GM21528 (cell line): ENCODE measurements around the gene PPARG.
"Not testable (repeated sequence)": the region's sequence is repeated elsewhere in the genome, so short reads cannot be mapped to it uniquely, and the experiment has no call there.

Experiments used
- ATAC-seq: cut with Tn5 transposase; IDR thresholded peaks from one replicate; pipeline ENCODE4 v1.9.1; 2021; ENCODE audit warnings: mild to moderate bottlenecking, moderate library complexity; ENCODE audit not compliant: unreplicated experiment, low FRiP score

PPARG gene

DNA sequence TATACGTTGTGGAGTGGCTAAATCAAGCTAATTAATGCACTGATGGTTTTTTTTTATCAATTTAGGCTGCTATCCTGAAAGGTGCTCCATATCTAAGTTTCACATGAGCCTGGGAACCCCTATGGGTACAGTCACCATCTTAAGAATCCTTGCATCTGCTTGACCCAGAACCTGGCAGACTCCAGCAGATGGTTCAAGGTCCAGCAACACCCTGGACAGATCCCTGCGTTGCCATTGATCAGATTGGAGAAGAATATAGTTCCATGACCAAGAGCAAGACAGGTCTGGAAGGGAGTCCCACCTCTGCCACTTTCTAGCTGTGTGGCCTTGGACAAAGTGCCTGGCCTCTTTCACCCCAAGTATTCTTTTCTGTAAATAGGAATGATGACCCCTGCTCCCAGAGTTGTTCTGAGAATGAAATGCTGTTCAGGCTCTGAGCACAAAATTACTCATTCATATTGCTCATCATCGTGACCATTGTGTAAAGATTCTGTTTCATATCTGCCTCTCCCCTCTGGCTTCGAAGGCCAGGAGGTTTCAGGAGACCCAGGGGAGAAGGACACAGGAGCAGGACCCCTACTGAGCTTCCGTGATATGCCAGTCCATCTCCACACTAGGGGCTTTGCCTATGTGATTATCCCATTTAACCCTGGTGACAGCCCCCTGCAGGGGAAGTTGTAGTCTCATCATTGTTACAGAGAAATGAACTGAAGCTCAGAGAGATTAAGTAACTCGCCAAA lies 165.4 kb downstream of the PPARG start:
- ATAC-seq: no peak

DNA sequence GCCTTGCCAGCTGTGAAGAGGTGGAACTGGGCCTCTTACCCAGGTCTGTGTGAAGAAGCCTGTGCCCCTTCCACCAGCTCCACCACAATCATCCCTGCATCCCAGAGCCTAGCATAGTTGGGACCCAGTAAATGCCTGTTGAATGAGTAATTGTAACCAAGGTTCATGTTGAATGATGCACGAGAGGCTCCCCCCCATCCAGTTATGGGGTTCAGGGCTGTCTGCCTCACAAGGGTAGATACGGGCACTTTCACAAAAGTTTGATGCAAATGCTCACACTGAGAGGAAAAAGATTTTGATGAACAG lies 165.9 kb downstream of the PPARG start:
- no peak for ATAC-seq

DNA sequence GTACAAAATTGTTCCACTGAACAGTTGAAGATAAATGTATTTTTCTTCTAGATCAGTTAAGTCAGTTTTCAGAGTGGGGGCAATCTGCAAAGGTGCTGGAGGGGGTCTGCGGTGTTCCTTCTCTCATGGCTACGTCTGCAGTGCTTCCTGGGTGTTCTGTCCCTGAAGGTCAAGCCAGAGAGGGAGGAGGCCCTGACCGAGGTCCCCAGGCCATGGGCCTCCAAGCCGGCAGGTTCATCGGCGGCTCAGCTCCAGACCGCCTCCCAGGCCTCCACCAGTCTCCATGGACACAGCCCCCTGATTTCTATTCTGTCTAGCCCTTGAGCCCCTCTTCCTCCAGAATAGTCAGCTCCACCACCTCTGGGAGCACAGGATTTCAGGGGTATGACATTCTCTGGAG lies 166.9 kb downstream of the PPARG start:
- ATAC-seq: no peak

- ATAC-seq: no peak
These were observed 167.6 kb downstream of the PPARG start for GRCh38 chr3:12456441-12456840.

- not testable (repeated sequence) for ATAC-seq
These were observed 168.5 kb downstream of the PPARG start for GRCh38 chr3:12457380-12457779.

DNA sequence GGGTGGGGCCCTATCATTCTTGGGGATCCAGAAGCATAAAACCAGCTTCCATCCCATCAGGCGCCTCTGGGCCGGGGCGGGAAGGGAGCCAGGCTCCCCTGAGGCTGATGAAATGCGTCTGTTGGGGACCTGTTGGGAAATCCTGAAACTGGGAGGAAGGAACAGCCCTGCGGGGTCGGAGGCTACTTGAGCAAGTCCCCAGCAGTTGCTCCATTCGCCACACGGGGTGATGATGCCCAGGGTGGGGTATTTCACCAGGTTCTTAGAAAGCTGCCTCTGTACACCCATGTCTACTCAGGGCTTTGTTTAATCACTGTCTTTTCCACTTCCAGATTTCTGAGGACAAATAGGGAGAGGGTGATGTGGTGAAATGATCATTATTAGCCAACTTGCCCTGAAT lies 170.0 kb downstream of the PPARG start:
- no peak for ATAC-seq

DNA sequence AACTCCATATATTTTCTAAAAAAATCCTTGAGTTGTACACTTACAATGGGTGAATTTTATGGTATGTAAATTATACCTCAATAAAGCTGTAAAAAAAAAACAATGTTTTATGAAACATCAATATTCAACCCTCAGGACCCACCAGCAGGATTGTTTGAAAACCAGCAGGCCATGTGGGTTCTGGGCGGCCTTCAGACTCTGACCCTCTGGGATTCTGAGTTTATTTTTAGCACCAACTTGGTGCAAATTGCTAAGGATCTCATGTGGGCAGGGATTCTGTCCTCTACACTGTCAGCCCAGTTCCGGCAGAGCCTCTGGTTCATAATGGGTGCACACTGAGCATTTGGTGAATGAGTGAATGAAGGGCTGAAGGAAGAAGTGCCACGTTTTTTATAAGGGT lies 171.3 kb downstream of the PPARG start:
- ATAC-seq: no peak

DNA sequence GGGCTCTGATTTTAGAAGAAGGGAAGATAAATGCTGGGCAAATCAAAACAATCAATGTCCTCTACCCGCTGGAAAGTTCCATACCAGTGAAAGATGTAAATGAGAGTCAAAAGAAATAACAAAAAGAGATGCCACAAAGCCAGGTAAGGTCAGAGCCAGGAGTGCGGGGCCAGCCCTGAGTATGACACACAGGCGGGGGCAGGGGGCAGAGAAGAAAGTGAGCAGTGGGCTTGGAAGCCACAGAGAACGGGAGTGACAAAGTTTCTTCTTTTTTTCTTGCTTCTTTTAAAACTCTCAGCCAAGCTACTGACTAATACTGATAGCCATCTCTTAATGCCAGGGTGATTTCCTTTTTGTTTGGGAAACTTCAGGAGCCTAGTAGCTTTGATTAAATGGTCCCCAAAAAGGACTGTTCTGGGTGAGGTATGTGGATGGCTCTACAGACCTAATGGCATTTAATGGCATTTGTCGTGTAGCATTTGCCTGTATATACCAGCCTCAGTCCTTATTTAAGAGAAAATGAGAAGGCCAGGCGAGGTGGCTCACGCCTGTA lies 172.3 kb downstream of the PPARG start:
- ATAC-seq: no peak

DNA sequence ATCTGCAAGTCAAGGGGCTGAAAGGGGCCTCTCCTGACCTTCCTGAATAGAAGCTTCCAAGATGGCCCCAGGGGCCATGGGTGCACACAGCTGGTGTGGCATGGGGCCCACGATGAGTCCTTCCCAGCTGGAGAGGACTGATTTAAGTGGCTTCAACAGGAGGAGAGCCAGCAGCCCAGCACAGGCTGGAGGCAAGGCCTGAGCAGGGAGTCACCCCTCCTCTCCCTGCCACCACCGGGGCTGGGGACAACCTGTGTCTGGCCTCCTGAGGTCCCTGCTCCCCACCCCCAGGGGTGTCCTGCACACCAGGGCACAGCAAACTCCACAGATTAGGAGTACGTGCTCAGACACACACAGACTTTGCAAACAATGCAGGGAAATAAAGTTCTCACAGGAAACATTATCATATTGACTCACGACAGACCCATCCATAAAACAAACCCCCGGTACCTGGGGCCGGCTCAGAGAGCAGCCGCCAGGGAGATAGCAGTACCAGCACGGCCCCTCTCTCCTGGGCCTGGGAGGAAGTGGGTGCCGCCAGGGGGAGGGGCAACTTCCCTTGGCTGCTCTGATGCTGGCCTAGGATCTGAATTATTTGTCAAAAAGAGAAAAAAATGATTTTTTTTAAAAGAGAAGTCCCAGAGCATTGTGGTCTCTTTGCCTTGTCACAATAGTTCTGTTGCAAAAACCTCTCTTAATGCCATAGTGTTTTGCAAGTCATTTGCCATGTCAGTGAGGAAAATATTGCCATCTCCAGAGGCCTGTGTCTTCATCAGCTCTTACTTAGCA lies 173.5 kb downstream of the PPARG start:
- ATAC-seq: no peak

DNA sequence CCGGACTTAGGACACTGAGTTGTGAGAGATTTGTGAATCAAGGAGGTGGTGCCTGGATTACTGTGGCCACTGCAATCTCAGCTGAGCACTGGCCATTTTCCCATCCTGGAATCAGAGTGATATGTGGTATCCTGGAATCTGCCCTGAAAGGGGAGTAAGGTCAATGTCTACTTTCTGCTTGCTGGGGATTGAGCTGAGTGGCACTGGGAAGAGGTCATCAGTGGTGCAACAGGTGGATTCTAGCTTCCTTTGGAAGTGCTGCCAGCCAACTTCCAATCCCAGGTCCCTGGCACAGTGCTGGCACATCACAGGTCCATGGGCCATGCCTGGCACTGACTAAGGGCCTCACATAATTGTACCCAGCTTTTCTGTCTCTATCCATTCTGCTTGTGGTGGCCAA lies 174.8 kb downstream of the PPARG start:
- ATAC-seq: no peak

DNA sequence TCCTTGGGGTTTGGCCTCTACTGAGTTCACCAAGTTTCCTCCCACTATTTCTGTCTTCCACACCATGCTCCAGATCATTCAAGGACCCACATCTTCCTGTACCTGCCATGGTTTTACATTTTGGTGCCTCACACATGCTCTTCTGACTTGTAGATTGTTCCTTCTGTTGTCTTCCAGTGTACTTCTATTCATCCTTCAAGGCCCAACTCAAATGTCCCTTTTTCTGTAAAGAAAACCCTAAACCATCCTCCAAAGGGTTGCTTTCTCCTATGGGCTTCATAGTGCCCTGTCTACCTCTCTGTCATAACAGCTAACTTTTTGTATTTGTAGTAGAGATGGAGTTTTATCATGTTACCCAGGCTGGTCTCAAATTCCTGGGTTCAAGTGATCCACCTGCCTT lies 175.3 kb downstream of the PPARG start:
- no peak for ATAC-seq

DNA sequence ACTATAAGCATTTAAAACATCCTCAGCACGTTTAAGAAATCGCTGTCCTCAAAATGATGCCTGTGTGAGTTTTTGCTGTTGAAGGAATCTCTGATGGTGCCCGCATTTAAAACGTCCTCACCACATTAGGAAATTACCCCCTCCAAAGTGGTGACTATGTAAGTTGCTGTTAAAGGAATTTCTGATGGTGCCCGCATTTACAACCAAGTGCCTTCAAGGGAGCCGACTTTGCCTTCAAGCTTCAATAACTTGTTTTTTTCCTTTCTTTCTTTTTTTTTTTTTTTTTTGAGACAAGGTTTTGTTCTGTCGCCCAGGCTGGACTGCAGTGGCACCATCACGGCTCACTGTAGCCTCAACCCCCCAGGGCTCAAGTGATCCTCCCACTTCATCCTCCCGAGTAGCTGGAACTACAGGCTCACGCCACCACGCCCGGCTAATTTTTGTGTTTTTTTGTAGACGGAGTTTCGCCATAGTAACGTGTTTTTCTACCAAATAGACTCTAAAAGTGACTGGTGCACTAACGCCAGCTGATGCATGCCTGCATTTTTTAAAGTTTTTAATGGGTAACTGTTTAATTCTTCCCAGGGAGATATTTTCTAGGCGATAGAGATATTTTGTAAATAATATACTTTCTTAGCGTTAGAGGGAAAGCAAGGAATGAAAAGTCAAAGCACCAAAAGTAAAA lies 176.4 kb downstream of the PPARG start:
- ATAC-seq: no peak

DNA sequence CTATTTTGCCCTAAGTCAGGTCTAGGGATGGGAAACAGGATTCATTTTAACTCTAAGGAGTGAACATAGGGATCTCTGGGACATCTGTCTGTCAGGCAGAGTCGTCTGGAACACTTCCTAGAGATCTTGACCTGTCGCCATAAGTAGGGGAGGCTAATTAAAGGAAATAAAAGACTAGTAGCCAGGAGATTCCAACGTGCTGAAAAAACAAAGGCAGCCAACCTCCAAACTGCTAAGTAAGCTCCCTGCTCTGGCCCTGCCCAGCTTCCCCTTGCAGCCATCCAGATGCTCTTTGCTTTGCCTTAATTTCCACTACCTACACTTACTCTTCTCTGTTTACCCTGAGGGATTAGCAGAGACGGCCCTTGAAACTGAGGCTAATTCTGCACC lies 177.0 kb downstream of the PPARG start:
- ATAC-seq: no peak

DNA sequence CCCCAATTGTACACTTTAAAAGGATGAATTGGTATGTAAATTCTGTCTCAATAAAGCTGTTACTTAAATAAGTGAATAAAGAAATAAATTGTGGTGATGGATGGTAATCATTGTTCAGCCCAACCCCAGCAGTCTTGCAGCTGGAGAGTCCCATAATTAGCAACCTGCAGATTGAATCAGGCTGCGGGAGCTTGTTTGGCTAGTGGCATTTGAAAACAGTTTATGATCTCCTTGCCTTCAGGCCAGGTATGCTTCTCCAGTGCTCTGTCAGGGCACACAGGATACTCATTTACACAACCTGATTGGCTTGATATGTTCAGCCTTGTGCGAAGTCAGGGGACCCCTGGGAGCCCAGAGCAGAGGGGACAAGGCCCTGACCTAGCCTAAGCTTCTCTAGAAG lies 178.9 kb downstream of the PPARG start:
- ATAC-seq: no peak

- no peak for ATAC-seq
These were observed 179.4 kb downstream of the PPARG start for GRCh38 chr3:12468276-12468675.

DNA sequence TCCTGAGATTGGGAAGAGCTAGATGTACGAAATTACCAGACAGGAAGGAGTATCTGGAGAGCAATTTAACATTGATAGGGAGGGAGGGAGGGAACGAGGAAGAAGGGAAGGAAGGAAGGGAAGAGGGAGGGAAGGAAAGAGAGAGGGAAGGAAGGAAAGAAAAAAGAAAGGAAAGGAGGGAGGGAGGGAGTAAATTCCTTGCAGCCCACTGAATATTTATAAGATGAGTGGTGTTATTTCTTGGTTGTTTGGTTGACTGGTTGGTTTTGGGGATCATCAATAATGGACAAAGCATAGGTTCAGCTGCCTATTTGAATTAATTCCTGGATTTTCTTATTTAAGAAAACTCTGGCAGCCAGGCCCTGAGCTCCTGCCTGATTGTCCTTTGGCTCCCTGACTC lies 179.9 kb downstream of the PPARG start:
- ATAC-seq: no peak

- ATAC-seq: not testable (repeated sequence)
These were observed 180.4 kb downstream of the PPARG start for GRCh38 chr3:12469222-12469621.

- no peak for ATAC-seq
These were observed 181.2 kb downstream of the PPARG start for GRCh38 chr3:12470111-12470510.

- ATAC-seq: no peak
These were observed 181.8 kb downstream of the PPARG start for GRCh38 chr3:12470680-12471079.

GRCh38 chr3:12471241-12471640 lies 182.4 kb downstream of the PPARG start:
- ATAC-seq: no peak

DNA sequence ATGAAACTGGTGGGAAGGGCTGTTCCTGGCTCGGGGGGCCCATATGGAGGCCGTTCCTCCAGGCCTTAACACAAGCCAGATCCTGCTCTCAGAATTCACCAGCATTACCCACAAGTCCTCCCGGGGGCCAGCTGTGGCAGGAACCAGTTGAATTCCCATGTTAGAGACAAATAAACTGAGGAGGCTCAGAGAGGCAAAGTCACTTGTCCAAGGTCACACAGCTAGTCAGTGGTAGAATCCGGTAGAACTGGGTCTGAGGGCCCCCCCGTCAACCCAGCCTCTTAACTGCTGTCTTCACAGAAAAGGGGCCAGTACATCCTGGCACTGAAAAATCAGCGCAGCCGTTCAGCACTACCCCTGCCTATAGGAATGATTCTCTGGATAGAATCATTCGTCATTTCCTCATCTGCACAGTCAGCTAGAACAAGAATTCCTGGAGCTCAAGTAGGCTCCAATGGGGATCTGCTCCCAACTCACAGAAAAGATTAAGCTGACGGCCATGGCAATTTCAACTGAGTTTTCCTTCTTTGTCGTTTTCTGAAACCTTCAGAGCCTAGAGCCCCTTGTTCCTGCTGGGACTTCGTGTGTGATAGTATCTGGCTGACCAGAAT lies 183.2 kb downstream of the PPARG start:
- no peak for ATAC-seq
